K562 (cell line): ENCODE results near the gene C17orf114.

Experiments
- HDAC8 ChIP-seq: fragments of 450-650 bp; IDR thresholded peaks from 2 replicates; pipeline ENCODE4 v1.6.1; 2016; ENCODE audit warnings: mild to moderate bottlenecking, missing genetic modification characterization, moderate library complexity, missing compliant biosample characterization
- LEF1 ChIP-seq: fragments of 450-650 bp; IDR thresholded peaks from 2 replicates; pipeline ENCODE4 v1.6.1; 2016; ENCODE audit warnings: mild to moderate bottlenecking
- PHF20 ChIP-seq: fragments of 450-650 bp; IDR thresholded peaks from 2 replicates; pipeline ENCODE4 v1.6.1; 2018; ENCODE audit not compliant: partially characterized antibody
- POLR2B ChIP-seq: fragments of 450-650 bp; IDR thresholded peaks from 2 replicates; pipeline ENCODE4 v1.6.1; 2018; ENCODE audit warnings: low read depth; ENCODE audit not compliant: partially characterized antibody
- SMC3 ChIP-seq: conservative IDR thresholded peaks from 2 replicates; pipeline ENCODE4 v1.6.1; 2011; ENCODE audit warnings: low read depth, low read length, improper control_type of control experiment; ENCODE audit not compliant: insufficient read depth
- SNRNP70 ChIP-seq: fragments of 200-400 bp; formaldehyde crosslinking; optimal IDR thresholded peaks from 2 replicates; pipeline ENCODE3; 2017; ENCODE audit warnings: low read depth, low read length
- TARDBP ChIP-seq: fragments of 450-650 bp; IDR thresholded peaks from 2 replicates; pipeline ENCODE4 v1.6.1; 2016
- ZNF263 ChIP-seq: sonication (generic); formaldehyde crosslinking; IDR thresholded peaks from 2 replicates; pipeline ENCODE4 v1.8.0; 2022; ENCODE audit warnings: mild to moderate bottlenecking, missing genetic modification reagents, borderline replicate concordance
- TF ChIP-seq, protein P1 (sequence below): sonication (generic); formaldehyde crosslinking; IDR thresholded peaks from 2 replicates; pipeline ENCODE4 v1.8.1; 2023; ENCODE audit warnings: mild to moderate bottlenecking, missing genetic modification reagents
- TF ChIP-seq, protein P2 (sequence below): fragments of 250-450 bp; sonication (Bioruptor Pico); IDR thresholded peaks from 2 replicates; pipeline ENCODE4 v1.4.0; 2020; ENCODE audit warnings: mild to moderate bottlenecking
- TF ChIP-seq, protein P3 (sequence below): fragments of 450-650 bp; IDR thresholded peaks from 2 replicates; pipeline ENCODE4 v1.6.1; 2018; ENCODE audit not compliant: partially characterized antibody
- TF ChIP-seq, protein P4 (sequence below): sonication (generic); formaldehyde crosslinking; IDR thresholded peaks from 2 replicates; pipeline ENCODE4 v1.8.1; 2023; ENCODE audit warnings: missing genetic modification reagents, mild to moderate bottlenecking, borderline replicate concordance

Gene C17orf114

DNA sequence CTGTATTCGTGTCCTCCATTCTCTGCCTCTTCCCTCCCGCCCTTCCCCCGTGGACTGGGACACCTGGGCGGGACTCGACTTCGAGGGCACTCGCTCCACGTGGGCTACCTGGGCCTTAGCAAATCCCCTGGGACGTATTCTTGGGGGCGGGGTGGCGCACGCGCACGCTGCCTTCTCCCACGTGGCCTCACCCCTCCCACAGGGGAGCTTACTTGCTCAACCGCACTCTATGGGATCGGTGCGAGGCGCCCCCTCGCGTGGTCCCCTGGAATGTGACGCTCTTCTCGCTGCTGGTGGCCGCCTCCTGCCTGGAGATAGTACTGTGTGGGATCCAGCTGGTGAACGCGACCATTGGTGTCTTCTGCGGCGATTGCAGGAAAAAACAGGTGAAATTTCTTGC is 19.5 kb downstream of the C17orf114 start (continued):
- TF ChIP-seq, protein P1, sequence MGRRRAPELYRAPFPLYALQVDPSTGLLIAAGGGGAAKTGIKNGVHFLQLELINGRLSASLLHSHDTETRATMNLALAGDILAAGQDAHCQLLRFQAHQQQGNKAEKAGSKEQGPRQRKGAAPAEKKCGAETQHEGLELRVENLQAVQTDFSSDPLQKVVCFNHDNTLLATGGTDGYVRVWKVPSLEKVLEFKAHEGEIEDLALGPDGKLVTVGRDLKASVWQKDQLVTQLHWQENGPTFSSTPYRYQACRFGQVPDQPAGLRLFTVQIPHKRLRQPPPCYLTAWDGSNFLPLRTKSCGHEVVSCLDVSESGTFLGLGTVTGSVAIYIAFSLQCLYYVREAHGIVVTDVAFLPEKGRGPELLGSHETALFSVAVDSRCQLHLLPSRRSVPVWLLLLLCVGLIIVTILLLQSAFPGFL (CRISPR knock-in tag), result no peak
- no peak for TF ChIP-seq TARDBP
- no peak for TF ChIP-seq PHF20
- TF ChIP-seq, protein P2, sequence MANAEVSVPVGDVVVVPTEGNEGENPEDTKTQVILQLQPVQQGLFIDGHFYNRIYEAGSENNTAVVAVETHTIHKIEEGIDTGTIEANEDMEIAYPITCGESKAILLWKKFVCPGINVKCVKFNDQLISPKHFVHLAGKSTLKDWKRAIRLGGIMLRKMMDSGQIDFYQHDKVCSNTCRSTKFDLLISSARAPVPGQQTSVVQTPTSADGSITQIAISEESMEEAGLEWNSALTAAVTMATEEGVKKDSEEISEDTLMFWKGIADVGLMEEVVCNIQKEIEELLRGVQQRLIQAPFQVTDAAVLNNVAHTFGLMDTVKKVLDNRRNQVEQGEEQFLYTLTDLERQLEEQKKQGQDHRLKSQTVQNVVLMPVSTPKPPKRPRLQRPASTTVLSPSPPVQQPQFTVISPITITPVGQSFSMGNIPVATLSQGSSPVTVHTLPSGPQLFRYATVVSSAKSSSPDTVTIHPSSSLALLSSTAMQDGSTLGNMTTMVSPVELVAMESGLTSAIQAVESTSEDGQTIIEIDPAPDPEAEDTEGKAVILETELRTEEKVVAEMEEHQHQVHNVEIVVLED (CRISPR knock-in tag), result no peak
- TF ChIP-seq, protein P3, sequence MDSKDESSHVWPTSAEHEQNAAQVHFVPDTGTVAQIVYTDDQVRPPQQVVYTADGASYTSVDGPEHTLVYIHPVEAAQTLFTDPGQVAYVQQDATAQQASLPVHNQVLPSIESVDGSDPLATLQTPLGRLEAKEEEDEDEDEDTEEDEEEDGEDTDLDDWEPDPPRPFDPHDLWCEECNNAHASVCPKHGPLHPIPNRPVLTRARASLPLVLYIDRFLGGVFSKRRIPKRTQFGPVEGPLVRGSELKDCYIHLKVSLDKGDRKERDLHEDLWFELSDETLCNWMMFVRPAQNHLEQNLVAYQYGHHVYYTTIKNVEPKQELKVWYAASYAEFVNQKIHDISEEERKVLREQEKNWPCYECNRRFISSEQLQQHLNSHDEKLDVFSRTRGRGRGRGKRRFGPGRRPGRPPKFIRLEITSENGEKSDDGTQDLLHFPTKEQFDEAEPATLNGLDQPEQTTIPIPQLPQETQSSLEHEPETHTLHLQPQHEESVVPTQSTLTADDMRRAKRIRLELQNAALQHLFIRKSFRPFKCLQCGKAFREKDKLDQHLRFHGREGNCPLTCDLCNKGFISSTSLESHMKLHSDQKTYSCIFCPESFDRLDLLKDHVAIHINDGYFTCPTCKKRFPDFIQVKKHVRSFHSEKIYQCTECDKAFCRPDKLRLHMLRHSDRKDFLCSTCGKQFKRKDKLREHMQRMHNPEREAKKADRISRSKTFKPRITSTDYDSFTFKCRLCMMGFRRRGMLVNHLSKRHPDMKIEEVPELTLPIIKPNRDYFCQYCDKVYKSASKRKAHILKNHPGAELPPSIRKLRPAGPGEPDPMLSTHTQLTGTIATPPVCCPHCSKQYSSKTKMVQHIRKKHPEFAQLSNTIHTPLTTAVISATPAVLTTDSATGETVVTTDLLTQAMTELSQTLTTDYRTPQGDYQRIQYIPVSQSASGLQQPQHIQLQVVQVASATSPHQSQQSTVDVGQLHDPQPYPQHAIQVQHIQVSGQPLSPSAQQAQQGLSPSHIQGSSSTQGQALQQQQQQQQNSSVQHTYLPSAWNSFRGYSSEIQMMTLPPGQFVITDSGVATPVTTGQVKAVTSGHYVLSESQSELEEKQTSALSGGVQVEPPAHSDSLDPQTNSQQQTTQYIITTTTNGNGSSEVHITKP, result no peak
- no peak for TF ChIP-seq SNRNP70
- no peak for TF ChIP-seq POLR2B
- TF ChIP-seq, protein P4, sequence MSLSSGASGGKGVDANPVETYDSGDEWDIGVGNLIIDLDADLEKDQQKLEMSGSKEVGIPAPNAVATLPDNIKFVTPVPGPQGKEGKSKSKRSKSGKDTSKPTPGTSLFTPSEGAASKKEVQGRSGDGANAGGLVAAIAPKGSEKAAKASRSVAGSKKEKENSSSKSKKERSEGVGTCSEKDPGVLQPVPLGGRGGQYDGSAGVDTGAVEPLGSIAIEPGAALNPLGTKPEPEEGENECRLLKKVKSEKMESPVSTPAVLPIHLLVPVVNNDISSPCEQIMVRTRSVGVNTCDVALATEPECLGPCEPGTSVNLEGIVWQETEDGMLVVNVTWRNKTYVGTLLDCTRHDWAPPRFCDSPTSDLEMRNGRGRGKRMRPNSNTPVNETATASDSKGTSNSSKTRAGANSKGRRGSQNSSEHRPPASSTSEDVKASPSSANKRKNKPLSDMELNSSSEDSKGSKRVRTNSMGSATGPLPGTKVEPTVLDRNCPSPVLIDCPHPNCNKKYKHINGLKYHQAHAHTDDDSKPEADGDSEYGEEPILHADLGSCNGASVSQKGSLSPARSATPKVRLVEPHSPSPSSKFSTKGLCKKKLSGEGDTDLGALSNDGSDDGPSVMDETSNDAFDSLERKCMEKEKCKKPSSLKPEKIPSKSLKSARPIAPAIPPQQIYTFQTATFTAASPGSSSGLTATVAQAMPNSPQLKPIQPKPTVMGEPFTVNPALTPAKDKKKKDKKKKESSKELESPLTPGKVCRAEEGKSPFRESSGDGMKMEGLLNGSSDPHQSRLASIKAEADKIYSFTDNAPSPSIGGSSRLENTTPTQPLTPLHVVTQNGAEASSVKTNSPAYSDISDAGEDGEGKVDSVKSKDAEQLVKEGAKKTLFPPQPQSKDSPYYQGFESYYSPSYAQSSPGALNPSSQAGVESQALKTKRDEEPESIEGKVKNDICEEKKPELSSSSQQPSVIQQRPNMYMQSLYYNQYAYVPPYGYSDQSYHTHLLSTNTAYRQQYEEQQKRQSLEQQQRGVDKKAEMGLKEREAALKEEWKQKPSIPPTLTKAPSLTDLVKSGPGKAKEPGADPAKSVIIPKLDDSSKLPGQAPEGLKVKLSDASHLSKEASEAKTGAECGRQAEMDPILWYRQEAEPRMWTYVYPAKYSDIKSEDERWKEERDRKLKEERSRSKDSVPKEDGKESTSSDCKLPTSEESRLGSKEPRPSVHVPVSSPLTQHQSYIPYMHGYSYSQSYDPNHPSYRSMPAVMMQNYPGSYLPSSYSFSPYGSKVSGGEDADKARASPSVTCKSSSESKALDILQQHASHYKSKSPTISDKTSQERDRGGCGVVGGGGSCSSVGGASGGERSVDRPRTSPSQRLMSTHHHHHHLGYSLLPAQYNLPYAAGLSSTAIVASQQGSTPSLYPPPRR, result no peak
- TF ChIP-seq ZNF263, result peak; percentile 35; the same call in 1 of the 2 replicates
- TF ChIP-seq LEF1, result no peak
- no peak for TF ChIP-seq SMC3
- no peak for TF ChIP-seq HDAC8
